GM21723 (cell line): ENCODE data around the gene FAM53B.

Source experiments
- ATAC-seq: cut with Tn5 transposase; IDR thresholded peaks from one replicate; pipeline ENCODE4 v1.9.1; 2021; ENCODE audit warnings: mild to moderate bottlenecking, moderate library complexity; ENCODE audit not compliant: unreplicated experiment

The FAM53B gene

DNA sequence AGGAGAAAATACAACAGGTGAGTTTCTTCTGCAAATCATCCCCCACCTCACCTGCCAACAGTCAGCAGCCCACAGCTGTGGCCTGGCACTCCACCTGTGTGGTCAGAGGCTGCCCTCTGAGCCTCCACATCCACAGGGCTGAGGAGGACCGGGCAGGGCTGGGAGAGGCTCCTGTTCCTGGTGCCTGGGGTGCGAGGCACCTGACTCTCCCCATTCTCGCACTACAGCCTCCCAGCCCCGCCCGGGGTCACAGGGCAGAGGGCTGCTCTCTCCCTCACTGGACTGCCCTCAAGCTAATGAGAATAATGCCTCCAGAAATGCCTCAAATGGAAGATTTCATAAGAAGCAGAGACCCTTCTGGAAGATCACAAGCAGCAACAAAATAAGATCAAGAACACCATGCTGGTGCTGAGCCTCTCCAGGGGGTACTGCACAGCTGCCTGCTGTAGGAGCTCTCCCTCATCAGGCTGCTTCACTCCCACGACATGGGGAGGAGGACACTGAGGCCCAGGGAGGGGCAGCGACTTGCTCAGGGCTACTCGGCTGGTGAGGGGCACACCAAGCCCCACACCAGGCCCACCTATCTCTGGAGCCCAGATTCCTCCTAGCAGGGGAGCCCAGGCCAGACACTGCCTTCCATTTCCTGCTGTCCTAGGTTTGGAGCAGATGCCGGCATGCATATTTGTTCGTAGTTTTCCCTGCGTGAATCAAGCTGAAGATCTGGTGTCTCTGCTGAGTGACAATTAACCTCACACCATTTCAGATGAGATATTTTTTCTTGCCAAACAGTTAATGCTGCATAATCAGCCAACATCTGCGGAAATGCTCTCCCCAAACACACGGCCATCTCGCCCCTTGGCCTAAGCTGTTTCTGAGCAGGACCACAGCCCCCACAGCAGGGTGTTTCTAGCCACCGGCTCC lies 76.5 kb downstream of the FAM53B start:
- no peak for ATAC-seq

DNA sequence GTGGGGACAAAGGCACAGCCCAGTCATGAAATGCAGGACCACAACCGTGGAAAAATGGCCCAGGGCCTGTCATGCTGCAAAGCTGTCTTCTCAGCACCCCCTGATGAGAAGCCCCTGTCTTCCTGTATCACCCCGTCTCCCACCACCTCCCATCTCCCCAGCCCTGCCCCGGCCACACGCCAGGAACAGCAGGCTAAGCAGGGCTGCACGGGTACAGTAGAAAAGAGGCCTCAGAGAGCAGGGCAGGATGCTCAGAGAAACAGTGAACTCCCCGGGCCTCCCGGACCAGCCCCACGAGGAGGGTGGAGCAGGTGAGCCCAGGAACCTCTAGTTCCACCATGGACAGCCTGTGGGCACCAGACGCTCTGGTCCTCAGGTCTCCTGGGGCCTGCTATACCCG lies 77.7 kb downstream of the FAM53B start:
- ATAC-seq = no peak

DNA sequence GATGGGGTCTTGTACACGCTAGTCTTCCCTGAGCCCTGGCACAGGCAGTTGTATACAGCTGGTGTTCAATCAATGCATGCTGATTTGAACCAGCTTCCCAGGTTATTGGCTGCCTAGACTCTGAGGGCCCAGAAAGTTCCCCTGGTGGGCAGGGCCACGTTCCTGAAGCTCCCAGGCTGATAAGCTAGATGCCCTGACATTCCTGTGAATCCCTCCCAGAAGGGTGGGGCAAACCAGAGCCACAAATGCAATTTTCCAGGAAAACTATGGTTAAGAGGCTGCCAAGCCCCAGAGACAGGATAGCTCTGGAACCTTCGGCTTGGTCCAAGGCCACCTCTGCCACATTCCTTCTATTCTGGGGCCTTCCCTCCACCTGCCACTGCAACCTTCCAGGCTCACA lies 78.2 kb downstream of the FAM53B start:
- ATAC-seq = no peak

DNA sequence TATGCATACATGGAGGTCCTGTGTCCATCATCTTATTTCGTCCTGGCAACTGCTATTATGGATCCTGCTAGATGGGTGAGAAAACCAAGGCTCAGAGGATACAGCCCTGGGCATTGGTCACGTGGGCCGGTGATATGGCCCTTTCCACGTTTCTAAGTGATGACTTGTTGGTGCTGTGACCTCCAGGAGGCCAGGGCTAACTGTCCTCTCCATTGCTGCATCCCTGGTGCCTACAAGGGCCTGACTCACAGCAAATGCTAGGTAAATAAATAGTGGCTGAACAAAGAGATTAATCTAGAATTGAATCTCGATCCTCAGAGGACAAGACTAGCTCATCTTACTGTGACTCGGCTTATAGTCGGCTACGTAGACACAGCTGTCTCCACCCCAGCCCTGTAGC lies 78.6 kb downstream of the FAM53B start:
- ATAC-seq = no peak

DNA sequence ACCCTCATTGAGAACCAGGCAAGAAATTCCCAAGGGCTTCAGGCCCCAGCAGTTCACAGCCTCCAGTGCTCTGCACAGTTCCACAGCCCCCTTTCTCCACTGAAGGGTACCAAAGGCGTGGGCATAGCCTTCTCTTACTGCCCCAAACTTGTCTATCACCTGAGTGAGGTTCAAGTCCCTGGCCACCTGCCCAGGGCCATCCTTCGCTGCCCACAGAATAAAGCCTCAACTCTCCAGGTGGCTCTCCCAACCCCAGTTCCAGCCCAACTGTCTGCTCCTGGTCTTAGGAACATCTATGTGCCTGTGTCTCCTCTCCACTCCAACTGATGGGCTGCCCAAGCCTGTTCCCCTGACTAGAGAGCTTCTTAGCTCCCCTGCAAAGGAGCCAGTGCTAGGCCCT lies 79.1 kb downstream of the FAM53B start:
- no peak for ATAC-seq

DNA sequence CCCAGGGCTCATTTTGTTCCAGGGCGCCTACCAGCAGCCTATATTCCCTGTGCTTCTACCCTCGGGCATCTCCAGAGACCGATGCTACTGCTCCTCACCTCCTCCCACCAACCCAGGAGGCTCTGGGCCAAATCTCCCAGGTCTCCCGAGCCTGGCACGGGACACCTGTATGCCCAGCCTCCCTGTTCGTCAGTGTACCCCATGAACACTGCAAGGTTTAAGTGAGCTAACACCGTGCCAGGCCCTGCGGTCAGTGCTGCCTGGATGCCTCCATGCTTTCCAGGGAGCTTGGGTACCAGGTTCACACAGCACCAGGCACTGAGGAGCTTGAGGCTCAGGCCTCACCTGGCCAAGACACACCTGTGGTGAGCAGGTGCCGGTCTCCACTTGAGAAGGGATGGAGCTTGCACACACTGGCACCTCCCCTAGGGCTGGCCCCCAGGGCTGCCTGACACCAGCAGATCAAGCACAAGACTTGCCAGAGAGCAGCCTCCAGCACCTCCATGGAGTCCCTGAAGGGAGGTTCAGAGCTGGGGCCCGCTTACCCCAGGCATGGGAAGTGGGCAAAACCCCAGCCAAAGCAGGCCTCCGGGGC lies 80.3 kb downstream of the FAM53B start:
- ATAC-seq = no peak

DNA sequence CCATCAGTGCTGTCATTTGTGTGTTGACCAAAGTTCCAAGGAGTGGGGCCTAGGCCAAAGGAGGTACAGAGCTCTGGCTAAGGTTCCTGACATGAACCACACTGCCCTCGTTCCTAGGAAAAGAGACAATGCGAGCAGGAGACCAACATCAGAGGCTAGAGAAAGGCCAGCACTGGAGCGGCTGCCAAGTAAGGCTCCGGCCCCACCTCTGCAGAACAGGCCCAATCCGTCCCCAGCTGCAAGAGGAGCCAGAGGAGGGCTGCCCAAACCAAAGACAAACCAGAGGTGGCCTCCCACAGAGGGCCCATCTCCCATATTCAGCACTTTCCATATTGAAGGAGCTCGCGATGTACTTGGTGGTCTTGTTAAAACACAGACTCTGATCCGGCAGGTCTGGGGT lies 81.0 kb downstream of the FAM53B start:
- ATAC-seq = no peak

DNA sequence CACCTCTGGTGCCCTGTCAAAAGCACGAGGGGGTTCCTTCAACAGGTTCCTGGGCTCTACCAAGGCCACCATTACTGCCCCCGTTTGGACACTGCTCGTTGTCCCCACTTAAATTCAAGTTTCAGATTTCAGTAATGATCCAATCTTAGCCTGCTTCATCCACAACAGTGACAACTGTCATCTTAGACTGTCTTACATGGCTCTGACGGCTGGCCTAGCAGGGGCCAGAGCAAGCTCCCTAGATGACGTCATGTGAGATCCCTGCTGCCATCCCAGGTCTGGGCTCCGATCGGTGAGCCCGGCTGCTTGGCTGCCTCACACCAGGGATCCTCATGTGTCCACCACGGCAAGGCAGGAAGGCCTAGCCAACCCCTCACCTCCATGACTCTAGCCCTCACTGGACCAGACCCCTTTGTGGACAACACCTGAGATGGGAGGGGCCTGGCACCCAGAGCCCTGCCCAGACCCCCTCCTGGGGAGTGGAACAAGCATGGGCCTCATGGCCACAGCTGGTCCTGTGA lies 82.5 kb downstream of the FAM53B start:
- ATAC-seq = no peak

DNA sequence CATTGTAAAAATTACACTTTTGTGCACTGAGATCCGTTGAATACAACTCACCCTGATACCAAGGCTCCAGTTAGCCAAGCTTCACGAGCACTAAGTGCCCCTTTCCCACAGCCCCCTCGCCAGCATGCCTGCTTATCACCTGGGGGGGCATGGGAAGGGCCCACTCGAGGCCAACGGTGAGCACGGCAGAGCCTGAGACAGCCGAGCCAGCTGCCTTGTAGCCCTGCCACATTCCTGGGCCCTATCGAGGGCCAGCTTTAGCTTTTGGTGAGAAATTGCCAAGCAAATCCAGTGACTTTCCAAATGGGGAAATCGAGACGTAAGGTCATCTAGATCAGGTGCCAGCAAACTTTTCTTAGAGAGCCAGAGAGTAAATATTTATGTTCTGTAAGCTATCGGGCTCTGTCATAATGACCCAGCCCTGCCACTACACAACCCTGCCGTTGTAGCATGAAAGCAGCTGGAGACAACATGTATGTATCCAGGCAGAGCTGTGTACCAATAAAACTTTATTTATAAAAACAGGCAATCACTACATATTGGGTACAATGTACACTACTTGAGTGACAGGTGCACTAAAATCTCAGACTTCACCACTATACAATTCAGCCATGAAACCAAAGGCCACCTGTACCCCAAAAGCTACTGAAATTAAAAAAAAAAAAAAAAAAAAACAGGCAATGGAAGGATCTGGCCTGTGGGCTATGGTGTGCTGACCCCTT lies 83.6 kb downstream of the FAM53B start:
- no peak for ATAC-seq

DNA sequence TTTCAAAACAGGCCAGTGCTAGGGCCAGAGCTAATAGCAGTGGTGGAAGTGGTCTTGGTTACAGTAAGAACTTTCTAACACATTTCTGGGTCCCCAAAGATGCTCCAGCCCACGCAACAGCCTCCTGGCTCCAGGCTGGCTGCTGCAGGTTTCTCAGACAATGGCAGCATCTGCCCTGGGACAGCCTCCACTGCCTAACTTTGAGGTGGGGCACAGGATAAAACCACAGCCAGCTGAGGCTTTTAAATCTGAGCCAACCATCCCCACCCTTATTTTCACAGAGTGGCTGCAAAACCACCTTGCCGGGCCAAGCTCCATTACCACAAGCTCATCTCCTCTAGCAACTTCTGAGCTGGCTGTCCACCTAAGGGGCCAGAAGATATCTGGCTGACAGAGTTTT lies 84.8 kb downstream of the FAM53B start:
- ATAC-seq = no peak

DNA sequence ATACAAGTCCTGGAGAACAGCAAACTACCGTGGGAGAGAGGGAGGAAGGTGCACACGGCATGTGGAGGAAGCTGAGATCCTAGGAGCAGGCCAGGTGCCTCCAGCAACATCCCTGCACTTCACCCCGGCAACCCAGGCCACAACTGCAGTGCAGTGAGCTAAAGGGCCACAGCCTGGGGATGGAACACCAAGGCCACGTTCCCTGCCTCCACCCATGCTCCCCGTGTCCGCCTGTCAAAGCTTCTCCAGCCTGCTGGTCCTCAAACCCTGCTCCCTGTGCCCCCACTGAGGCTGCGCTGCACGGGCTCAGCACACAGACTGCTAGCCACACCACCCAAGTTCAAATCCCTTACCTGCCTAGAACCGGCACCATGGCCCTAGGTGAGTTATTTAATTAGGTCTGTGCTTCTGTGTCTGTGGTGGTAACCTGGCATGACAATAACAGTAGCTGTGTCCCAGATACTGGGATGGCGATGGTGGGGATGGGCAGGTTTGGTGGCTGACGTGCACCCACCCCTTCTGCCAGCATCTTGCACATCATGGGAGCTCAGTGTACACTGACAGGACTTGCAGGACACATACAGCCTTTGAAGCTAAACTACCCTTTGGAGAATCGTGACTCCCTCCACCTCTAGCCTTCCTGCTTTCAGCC lies 85.5 kb downstream of the FAM53B start:
- no peak for ATAC-seq

DNA sequence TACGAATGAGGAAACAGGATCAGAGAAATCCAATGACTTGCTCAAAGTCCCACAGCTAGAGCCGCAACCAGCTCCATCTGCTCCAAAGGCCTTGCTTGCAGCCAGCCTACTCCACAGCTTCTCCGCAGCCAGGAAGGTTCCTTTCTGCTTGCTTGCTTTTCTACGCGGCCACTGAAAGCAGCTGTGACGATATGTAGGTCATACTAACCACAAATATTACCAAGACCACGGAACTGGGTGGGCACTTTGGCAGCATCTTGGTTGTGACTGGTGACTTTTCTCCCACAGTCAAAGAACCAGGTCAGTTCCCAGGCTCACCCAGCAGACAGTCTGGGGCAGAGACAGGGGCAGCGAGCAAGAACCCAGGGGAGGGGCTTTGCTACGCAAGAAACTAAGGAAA lies 86.4 kb downstream of the FAM53B start:
- ATAC-seq = no peak

DNA sequence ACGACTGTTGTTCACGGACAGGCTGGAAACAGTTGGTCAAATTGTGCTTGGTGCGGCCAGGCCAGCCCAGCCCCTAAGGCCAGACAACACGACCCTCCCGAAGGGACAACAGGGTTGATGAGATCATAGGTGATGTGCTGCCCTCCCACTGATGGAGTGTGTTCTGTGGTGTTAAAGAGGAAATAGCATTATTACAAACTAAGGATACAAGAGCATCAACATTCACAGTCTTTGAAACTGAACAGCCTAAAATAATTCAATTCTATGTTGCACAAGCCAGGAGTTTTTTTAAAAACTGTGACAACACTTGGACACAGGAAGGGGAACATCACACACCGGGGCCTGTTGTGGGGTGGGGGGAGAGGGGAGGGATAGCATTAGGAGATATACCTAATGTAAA lies 87.6 kb downstream of the FAM53B start:
- no peak for ATAC-seq

DNA sequence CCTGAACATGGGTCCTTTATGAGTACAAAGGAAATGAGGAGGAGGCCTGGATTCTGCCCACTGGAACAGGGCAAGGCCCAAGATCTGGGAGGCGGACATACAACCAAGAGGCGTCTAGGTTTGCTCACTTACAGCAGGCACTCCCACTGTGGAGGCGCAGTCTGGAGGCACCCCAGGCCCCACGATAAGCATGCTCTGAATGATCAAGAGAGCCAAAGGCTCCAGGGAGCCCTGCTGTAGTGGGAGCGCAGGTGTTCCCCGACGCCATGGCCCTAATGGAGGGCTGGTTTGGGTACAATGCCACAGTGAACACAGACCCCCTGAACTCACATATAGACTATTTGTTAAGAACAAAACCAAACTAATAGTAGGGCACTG lies 88.1 kb downstream of the FAM53B start:
- no peak for ATAC-seq

DNA sequence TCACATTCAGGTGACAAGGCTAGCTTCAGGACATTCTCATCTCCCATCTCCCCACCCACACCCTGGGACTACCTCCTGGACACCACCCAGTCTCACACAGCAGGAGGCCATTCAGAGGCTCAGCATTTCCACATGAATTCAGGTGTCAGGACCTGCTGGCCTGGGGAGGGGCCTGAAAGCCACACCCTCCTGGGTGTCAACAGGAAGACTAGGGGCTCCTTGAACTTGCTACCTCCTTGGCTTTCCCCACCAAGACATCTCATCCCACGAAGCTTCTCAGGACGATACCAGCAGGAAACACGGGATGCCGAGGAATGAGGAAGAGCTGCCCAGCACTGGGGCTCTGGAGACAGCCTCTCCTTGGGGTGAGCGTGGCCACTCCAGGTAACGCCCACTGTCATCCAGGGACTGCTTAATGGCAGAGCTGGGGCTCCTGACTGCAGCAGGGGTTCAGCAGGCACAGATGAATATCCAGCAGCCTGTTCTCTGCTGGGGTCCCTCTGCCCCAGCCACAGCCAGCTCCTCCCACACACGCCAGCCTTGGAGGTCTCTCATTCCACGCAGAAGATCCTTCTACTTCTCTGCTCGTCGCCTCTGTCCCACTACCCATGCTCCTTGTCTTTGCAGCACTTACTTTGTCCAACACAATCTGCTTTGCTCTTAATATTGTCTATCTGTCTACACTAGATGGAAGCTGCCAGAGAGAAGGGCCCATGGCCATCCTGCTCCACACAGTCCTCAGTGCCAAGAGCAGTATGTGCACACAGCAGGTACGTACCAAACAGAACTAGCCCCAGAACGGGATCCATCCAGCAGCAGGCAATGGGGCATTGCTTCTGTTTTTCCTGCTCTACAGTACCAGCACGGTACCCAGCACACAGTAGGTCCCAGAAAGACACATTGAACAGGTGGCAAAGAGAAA lies 88.7 kb downstream of the FAM53B start:
- no peak for ATAC-seq

DNA sequence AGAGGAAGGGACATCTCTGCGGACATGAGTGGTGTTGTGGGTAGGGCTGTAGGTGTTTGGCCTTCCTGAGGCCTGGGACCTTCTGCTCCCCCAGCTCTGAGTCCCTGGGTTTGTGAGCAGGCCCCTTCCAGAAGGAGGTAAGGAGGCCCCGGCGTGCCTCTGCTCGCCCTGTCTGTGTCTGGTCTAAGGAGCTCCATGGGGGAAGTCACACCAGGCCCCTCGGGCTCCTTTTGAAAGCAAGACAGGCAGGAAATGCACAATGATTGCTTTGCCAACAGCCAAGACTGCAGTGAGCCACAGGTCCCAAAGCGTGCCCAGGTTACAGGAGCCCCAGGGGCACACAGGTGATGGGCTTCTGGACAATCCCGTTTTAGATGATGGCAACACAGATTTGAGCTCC lies 89.5 kb downstream of the FAM53B start:
- ATAC-seq = no peak

DNA sequence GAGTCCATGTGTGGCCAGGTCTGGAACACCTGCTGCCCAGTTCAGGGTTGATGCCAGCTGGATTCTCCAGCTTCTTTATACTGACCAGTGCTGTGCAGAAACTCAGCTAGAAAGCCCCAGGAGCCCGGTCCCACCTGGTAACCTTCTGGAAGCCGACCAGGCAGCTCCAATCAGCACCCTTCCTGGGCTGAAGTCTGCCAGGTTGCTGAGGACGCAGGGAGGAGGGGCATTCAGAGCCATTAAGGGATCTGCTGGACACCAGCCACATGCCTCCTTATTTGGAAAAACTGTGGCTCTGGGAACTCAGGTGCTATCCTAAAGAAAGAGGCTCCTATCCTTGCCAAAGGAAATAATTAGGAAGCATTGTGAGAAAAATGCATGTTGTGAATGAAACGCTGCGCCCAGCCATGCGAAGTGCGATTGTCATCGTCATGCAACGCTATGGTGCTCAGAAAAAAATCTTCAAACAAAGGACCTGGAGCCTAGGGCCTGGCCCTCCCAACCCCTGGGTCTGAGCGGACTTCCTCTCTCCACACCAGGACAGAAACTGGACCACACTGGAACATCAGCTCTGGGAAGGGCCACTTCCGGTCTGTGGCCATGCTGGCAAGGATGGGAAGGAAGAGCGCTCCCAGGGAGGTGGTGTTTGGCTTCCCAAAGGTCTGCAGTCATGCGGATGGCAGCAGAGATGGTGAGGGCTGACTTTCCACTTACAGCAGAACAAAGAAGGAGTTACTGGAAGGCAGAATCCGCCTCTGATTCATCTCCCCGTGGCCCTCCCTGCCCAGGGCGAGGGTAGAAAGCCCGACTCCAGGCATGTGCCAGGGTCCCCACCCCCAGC lies 90.1 kb downstream of the FAM53B start:
- no peak for ATAC-seq

DNA sequence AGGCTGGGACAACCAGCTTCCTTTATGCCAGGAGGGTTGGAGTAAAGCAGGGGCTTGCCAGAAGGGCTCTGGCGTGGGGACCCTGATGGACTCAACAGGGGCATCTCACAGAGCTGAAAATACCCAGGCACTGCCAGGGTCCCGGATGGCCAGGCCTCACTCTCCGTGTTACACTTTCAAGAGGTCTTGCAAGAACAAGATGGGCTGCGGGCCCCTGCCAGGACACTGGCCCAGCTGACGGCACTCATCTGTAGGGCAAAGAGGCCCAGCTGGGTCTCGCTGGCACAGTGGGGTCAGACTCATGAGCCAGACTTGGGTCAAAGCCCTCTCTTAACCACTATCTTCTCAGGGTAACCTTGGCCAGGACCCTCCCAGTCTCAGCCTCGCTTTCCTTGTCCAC lies 90.9 kb downstream of the FAM53B start:
- no peak for ATAC-seq

DNA sequence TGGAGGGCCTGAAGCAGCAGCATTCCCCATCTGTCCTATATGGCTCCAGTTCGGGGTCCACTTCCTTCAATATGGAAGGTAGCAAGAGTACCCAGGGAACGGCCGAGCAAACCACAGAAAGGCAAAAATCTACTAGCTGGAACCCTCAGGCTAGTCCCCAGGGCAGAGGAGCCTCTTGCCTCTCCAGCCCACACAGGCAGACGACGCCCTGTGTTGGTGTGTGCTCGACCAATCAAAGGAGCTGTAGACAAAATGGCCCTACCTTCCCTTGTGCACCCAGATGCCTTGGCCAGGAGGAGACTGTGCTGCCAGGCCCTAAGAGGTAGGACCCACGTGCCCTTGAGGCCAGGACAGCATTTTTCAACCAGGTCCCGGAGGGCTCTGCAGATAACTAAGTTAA lies 91.5 kb downstream of the FAM53B start:
- ATAC-seq = no peak
